Left lung (tissue), 8 donors: Measurements from ENCODE around the gene PRAMEF18. TPM values are rescaled to one million over a fixed set of nuclear protein-coding genes. Genes with fewer than 3 reads are reported as not detected.

Experiments used
- polyA plus RNA-seq, 6 donors: library from polyadenylated mRNA; unstranded; fragments of 120-200 nt; gene quantifications; one replicate each; pipeline ENCODE4 v1.2.1, GENCODE V29; 2013; ENCODE audit not compliant: insufficient read length in 6 of 6
- total RNA-seq, 2 donors: library from RNA; stranded (reverse); fragmentation: NEBNext Ultra II Directional; extraction: Animal tissue kit (Norgen Biotek cat#: 25700); gene quantifications; one replicate each; pipeline ENCODE4 v1.2.1, GENCODE V29; 2021
- donor health status: DM: no; HTN: yes; CAD: no.
- donor health status: DM: no; HTN: no; CAD: no.

PRAMEF18 gene
- total and polyA plus RNA-seq, 8 donors: not detected

Other genes starting within 250 kb of the PRAMEF18 start
- gene PRAMEF27, start 169.6 kb downstream of the PRAMEF18 start, total RNA-seq: not detected
- gene PRAMEF27, start 169.6 kb downstream of the PRAMEF18 start, polyA plus RNA-seq: not detected
- gene HNRNPCL3, start 165.4 kb downstream of the PRAMEF18 start, total RNA-seq: not detected
- under 1 TPM in 1 of 6 donors, not detected in 5; 0.28 TPM for gene HNRNPCL3, start 165.4 kb downstream of the PRAMEF18 start, polyA plus RNA-seq
- not detected for gene PRAMEF25, start 155.4 kb downstream of the PRAMEF18 start, total RNA-seq
- gene PRAMEF25, start 155.4 kb downstream of the PRAMEF18 start, polyA plus RNA-seq: not detected
- not detected for gene HNRNPCL2, start 109.3 kb downstream of the PRAMEF18 start, total RNA-seq
- gene HNRNPCL2, start 109.3 kb downstream of the PRAMEF18 start, polyA plus RNA-seq: under 1 TPM in 4 of 6 donors, not detected in 2; 0.13 to 0.49 (median 0.30) TPM
- not detected for gene PRAMEF26, start 70.1 kb downstream of the PRAMEF18 start, total RNA-seq
- not detected for gene PRAMEF26, start 70.1 kb downstream of the PRAMEF18 start, polyA plus RNA-seq
- not detected for gene HNRNPCL4, start 60.5 kb downstream of the PRAMEF18 start, total RNA-seq
- gene HNRNPCL4, start 60.5 kb downstream of the PRAMEF18 start, polyA plus RNA-seq: under 1 TPM in 4 of 6 donors, not detected in 2; 0.31 to 0.59 (median 0.38) TPM
- not detected for gene PRAMEF9, start 54.3 kb downstream of the PRAMEF18 start, total RNA-seq
- not detected for gene PRAMEF9, start 54.3 kb downstream of the PRAMEF18 start, polyA plus RNA-seq
- gene PRAMEF13, start 24.7 kb downstream of the PRAMEF18 start, total RNA-seq: not detected
- not detected for gene PRAMEF13, start 24.7 kb downstream of the PRAMEF18 start, polyA plus RNA-seq
- gene PRAMEF5, start 28.0 kb upstream of the PRAMEF18 start, total RNA-seq: not detected
- not detected for gene PRAMEF5, start 28.0 kb upstream of the PRAMEF18 start, polyA plus RNA-seq
- gene PRAMEF8, start 59.0 kb upstream of the PRAMEF18 start, total RNA-seq: not detected
- gene PRAMEF8, start 59.0 kb upstream of the PRAMEF18 start, polyA plus RNA-seq: not detected
- not detected for gene PRAMEF33, start 77.4 kb upstream of the PRAMEF18 start, total RNA-seq
- gene PRAMEF33, start 77.4 kb upstream of the PRAMEF18 start, polyA plus RNA-seq: not detected
- not detected for gene PRAMEF15, start 89.4 kb upstream of the PRAMEF18 start, total RNA-seq
- not detected for gene PRAMEF15, start 89.4 kb upstream of the PRAMEF18 start, polyA plus RNA-seq
- not detected for gene PRAMEF14, start 121.0 kb upstream of the PRAMEF18 start, total RNA-seq
- not detected for gene PRAMEF14, start 121.0 kb upstream of the PRAMEF18 start, polyA plus RNA-seq
- gene PRAMEF19, start 145.8 kb upstream of the PRAMEF18 start, total RNA-seq: not detected
- gene PRAMEF19, start 145.8 kb upstream of the PRAMEF18 start, polyA plus RNA-seq: not detected
- not detected for gene PRAMEF17, start 163.5 kb upstream of the PRAMEF18 start, total RNA-seq
- not detected for gene PRAMEF17, start 163.5 kb upstream of the PRAMEF18 start, polyA plus RNA-seq
- not detected for gene PRAMEF20, start 184.3 kb upstream of the PRAMEF18 start, total RNA-seq
- not detected for gene PRAMEF20, start 184.3 kb upstream of the PRAMEF18 start, polyA plus RNA-seq